NCI-H146 (cell line): ENCODE data around the gene WDR11.

ENCODE experiments used
- DNase-seq: peaks from one replicate; lab custom pipeline; 2025; lab: John Stamatoyannopoulos, UW

The WDR11 gene

GRCh38 chr10:120850911-120851865, at the start of gene WDR11:
Gene WDR11, plus strand, starts transcription at chr10:120851362. Its CDS starts 59 bp downstream, at chr10:120851421.
- peak; percentile 95 for DNase-seq

GRCh38 chr10:120802935-120803334, 48.2 kb upstream of the WDR11 start:
- DNase-seq = peak; percentile 90

- DNase-seq = no peak
Measured at GRCh38 chr10:120803972-120804371, 47.2 kb upstream of the WDR11 start.

- DNase-seq = no peak
Measured at GRCh38 chr10:120805014-120805812, 45.9 kb upstream of the WDR11 start.

GRCh38 chr10:120806081-120806480, 45.1 kb upstream of the WDR11 start:
- no peak for DNase-seq

GRCh38 chr10:120810298-120810697, 40.9 kb upstream of the WDR11 start:
- DNase-seq = peak; percentile 89

GRCh38 chr10:120813085-120813484, 38.1 kb upstream of the WDR11 start:
- DNase-seq = no peak

- DNase-seq = no peak
Measured at GRCh38 chr10:120818301-120818700, 32.9 kb upstream of the WDR11 start.

GRCh38 chr10:120819366-120819765, 31.8 kb upstream of the WDR11 start:
- no peak for DNase-seq

GRCh38 chr10:120823266-120823665, 27.9 kb upstream of the WDR11 start:
- DNase-seq = no peak

- peak; percentile 62 for DNase-seq
Measured at GRCh38 chr10:120824881-120825309, 26.3 kb upstream of the WDR11 start.

GRCh38 chr10:120825878-120826769, 25.0 kb upstream of the WDR11 start:
- DNase-seq = no peak

GRCh38 chr10:120827251-120827875, 23.8 kb upstream of the WDR11 start:
- DNase-seq = no peak

- no peak for DNase-seq
Measured at GRCh38 chr10:120828763-120829319, 22.3 kb upstream of the WDR11 start.

- DNase-seq = no peak
Measured at GRCh38 chr10:120832106-120832505, 19.1 kb upstream of the WDR11 start.

GRCh38 chr10:120833222-120833928, 17.8 kb upstream of the WDR11 start:
- DNase-seq = no peak

GRCh38 chr10:120835603-120836002, 15.6 kb upstream of the WDR11 start:
- DNase-seq = no peak

- DNase-seq = no peak
Measured at GRCh38 chr10:120838941-120839340, 12.2 kb upstream of the WDR11 start.

- no peak for DNase-seq
Measured at GRCh38 chr10:120841522-120842189, 9.5 kb upstream of the WDR11 start.

- no peak for DNase-seq
Measured at GRCh38 chr10:120854388-120854787, 3.2 kb downstream of the WDR11 start.
